MM.1S (cell line): ENCODE data around the gene ENPP1.

Experiments used
- CTCF ChIP-seq: fragments of 300-600 bp; sonication (generic); IDR thresholded peaks from 2 replicates; pipeline ENCODE4 v1.5.1; 2016; ENCODE audit warnings: antibody characterized with exemption, low read length, mixed read lengths
- EZH2 ChIP-seq: fragments of 300-600 bp; sonication (generic); optimal IDR thresholded peaks from 2 replicates; pipeline ENCODE3; 2017; ENCODE audit warnings: low read depth, mild to moderate bottlenecking, antibody characterized with exemption, low read length, mixed read lengths
- EZH2phosphoT487 ChIP-seq: fragments of 300-600 bp; sonication (generic); IDR thresholded peaks from 2 replicates; pipeline ENCODE4 v1.6.1; 2018; ENCODE audit warnings: antibody characterized with exemption, low read length

GRCh38 chr6:131897050-131897435 lies 89.2 kb downstream of the ENPP1 start:
- no peak for TF ChIP-seq CTCF
- no peak for TF ChIP-seq EZH2phosphoT487
- TF ChIP-seq EZH2 = no peak
